ENCODE data around the gene KLHL6. TPM values are rescaled to one million over a fixed set of nuclear protein-coding genes. Genes with fewer than 3 reads are reported as not detected.

The KLHL6 gene
- total RNA-seq, 1 experiment from 2014 or later, result not detected

DNA sequence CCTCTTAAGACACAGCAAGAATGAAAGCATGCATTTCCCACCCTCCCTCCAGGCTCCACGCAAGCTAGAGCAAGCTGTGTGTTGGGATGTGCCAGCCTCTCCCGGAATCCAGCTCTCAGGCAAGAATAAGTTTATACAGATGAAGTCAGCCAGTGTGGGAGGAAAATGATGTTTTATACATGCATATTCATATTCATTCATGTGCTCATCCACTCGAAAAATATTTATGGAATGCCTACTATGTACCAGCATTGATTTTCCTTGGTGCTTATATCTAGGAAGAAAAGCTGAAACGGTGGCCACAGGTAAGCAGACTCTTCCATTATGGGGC lies 62.7 kb downstream of the KLHL6 start:
- Histone ChIP-seq H3K27ac (ENCODE audit: insufficient read length, low read depth, low read length) (no peak overlapping the region), H3K79me1 (ENCODE audit: insufficient read depth, low read depth, low read length, poor library complexity, severe bottlenecking) (no peaks in the 10 kb centered on the region), H3K4me2 (ENCODE audit: insufficient read depth, insufficient read length, low read length) (no peak overlapping the region), H3K14ac (ENCODE audit: insufficient read depth, low read length) (no peak overlapping the region; the same call in 1 of the 2 replicates), H4K5ac (ENCODE audit: insufficient read length, low read depth, low read length) (no peak overlapping the region), H4K8ac (replicated peaks; ENCODE audit: insufficient read length, low read depth, low read length) (no peak overlapping the region), H4K20me1 (ENCODE audit: control insufficient read depth, insufficient read depth, insufficient read length) (no peaks in the 10 kb centered on the region), H2BK120ac (ENCODE audit: low read depth, low read length, poor library complexity, severe bottlenecking) (no peak overlapping the region), H3K4me1 (ENCODE audit: insufficient read depth, low read length) (no peaks in the 10 kb centered on the region), H3K4ac (ENCODE audit: low read depth, low read length) (no peak overlapping the region), H3K56ac (ENCODE audit: insufficient read length, low read depth, low read length) (no peak overlapping the region), H3K27me3 (ENCODE audit: insufficient read depth, low read length) (no peaks in the 10 kb centered on the region), H2BK5ac (ENCODE audit: insufficient read length, low read length) (no peak overlapping the region), H4K91ac (ENCODE audit: insufficient read length, low read depth, low read length) (no peak overlapping the region), H3T11ph (ENCODE audit: low read length) (no peak overlapping the region), H3K9me3 (ENCODE audit: control insufficient read depth, low read depth, low read length) (no peaks in the 10 kb centered on the region), H2BK20ac (ENCODE audit: low read depth, low read length, poor library complexity, severe bottlenecking) (no peak overlapping the region), H3K18ac (ENCODE audit: insufficient read length, low read depth, low read length) (no peak overlapping the region), H3K79me2 (ENCODE audit: insufficient read depth, low read length) (no peaks in the 10 kb centered on the region), H3K23me2 (ENCODE audit: insufficient read length, low read depth, low read length, poor library complexity, severe bottlenecking) (no peaks in the 10 kb centered on the region), H2BK15ac (ENCODE audit: low read depth, low read length) (no peak overlapping the region), H3K9ac (ENCODE audit: extremely low read depth, insufficient read length, low read length) (no peak overlapping the region), H3K23ac (ENCODE audit: insufficient read length, low read depth, low read length) (no peak overlapping the region), H2BK12ac (ENCODE audit: insufficient read length, low read depth, low read length) (no peak overlapping the region), H2AK5ac (ENCODE audit: insufficient read length, low read length) (no peak overlapping the region), H2AFZ (ENCODE audit: low read length) (no peak overlapping the region)
- WGBS (ENCODE audit: extremely low coverage, insufficient read length, low lambda C conversion rate), result no CpG with 5 or more reads among the region's 4 CpGs
- H3K4me1 Mint-ChIP-seq, result peaks cover 3 to 4% of the 10 kb centered on the region in 2 experiments; a peak in 1 of 4 replicates
- TF ChIP-seq, protein P1, sequence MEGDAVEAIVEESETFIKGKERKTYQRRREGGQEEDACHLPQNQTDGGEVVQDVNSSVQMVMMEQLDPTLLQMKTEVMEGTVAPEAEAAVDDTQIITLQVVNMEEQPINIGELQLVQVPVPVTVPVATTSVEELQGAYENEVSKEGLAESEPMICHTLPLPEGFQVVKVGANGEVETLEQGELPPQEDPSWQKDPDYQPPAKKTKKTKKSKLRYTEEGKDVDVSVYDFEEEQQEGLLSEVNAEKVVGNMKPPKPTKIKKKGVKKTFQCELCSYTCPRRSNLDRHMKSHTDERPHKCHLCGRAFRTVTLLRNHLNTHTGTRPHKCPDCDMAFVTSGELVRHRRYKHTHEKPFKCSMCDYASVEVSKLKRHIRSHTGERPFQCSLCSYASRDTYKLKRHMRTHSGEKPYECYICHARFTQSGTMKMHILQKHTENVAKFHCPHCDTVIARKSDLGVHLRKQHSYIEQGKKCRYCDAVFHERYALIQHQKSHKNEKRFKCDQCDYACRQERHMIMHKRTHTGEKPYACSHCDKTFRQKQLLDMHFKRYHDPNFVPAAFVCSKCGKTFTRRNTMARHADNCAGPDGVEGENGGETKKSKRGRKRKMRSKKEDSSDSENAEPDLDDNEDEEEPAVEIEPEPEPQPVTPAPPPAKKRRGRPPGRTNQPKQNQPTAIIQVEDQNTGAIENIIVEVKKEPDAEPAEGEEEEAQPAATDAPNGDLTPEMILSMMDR (conservative IDR thresholded peaks at IDR 0.05), result no peak
- no peaks in the 10 kb centered on the region for H3K36me3 Mint-ChIP-seq (ENCODE audit: insufficient read depth in 1 of 3, low read depth in 3 of 3)
- H3K27me3 Mint-ChIP-seq (ENCODE audit: low read depth), result no peaks in the 10 kb centered on the region
- no peak overlapping the region for H3K4me3 Mint-ChIP-seq
- H3K9me3 Mint-ChIP-seq, result no peaks in the 10 kb centered on the region
- no peak overlapping the region for H3K27ac Mint-ChIP-seq
- DNase-seq, result no peak

Measured in H9 (cell line).